Stimulated activated naive B cell treated with anti-CD40 and anti-IgM and Interleukin-4, amounts not matched to agents 10 μg/mL and 1 μg/mL and 100 μg/mL, for 72 hours (primary cell): ENCODE measurements around the gene TUBA3E.
"Not testable (repeated sequence)": the region's sequence is repeated elsewhere in the genome, so short reads cannot be mapped to it uniquely, and the experiment has no call there.

Experiments
- ATAC-seq, 2 donors: fragments of 150-1000 bp; cut with Tn5 transposase; replicated peaks; 2 replicates each; pipeline ENCODE4 v1.10.0; 2021; ENCODE audit warnings: moderate library complexity in 1 of 2
- DNase-seq: peaks from one replicate; pipeline ENCODE4 v3.0.0; 2021
- H3K27ac Mint-ChIP-seq: one replicate; pipeline ENCODE4 v1.8.0; 2022; ENCODE audit warnings: mild to moderate bottlenecking, mixed read lengths
- H3K27me3 Mint-ChIP-seq, 2 donors: one replicate each; pipeline ENCODE4 v1.8.0; 2022; ENCODE audit warnings: mixed read lengths in 2 of 2
- H3K36me3 Mint-ChIP-seq, 2 donors: one replicate each; pipeline ENCODE4 v1.8.0; 2022; ENCODE audit warnings: mixed read lengths in 2 of 2, mild to moderate bottlenecking in 1 of 2
- H3K4me1 Mint-ChIP-seq, 2 donors: one replicate each; pipeline ENCODE4 v1.8.0; 2022; ENCODE audit warnings: mixed read lengths in 2 of 2, mild to moderate bottlenecking in 1 of 2
- H3K4me3 Mint-ChIP-seq, 2 donors: one replicate each; pipeline ENCODE4 v1.8.0; 2022; ENCODE audit warnings: mild to moderate bottlenecking in 2 of 2, mixed read lengths in 2 of 2, moderate library complexity in 1 of 2
- H3K9me3 Mint-ChIP-seq, 2 donors: one replicate each; pipeline ENCODE4 v1.8.0; 2022; ENCODE audit warnings: mixed read lengths in 2 of 2, mild to moderate bottlenecking in 1 of 2

The TUBA3E gene

DNA sequence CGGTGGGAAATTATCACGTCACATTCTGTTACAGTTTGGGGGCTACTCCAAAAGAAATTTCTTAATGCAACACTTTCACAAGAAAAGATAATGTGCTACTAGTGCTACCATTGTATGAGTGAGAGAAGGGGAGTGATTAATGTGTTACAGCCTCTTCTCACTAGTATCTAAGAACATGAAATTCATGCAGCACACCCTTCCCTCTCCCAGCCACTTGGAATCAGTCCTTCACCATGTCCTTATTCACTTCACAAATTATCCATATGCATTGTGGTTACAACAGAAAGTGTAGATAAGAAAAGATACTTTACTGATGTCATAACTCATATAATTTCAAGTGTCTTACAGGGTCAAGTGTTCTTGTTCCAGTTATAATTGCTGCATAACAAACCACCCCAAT, 20.9 kb upstream of the TUBA3E start:
- ATAC-seq, H3K4me1 Mint-ChIP-seq, H3K4me3 Mint-ChIP-seq, H3K36me3 Mint-ChIP-seq, H3K9me3 Mint-ChIP-seq, DNase-seq, H3K27ac Mint-ChIP-seq: not testable (repeated sequence)
- H3K27me3 Mint-ChIP-seq, result peaks cover 18 to 20% of the 10 kb centered on the region in 2 donors

DNA sequence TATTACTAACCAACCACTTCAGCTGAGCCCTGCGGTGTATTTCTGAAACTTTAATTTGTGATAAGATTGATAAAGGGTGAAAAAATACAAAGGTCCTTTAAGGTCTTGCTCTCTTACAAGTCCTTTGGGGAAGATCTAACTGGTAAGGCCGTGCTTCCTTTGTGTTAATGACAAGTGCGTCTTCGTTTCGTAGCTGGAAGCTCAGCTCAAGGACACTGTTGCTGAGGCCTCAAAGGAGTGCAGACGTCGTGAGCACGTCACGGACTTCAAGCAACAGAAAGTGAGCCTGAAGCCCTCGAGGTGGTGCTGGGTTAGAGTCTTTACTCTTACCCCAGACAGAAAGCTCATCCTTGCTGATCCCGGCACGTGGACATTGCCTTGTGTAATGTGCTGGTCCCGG, 8.8 kb upstream of the TUBA3E start:
- not testable (repeated sequence) for H3K36me3 Mint-ChIP-seq, H3K4me1 Mint-ChIP-seq, DNase-seq, ATAC-seq, H3K27me3 Mint-ChIP-seq, H3K27ac Mint-ChIP-seq, H3K4me3 Mint-ChIP-seq, H3K9me3 Mint-ChIP-seq

DNA sequence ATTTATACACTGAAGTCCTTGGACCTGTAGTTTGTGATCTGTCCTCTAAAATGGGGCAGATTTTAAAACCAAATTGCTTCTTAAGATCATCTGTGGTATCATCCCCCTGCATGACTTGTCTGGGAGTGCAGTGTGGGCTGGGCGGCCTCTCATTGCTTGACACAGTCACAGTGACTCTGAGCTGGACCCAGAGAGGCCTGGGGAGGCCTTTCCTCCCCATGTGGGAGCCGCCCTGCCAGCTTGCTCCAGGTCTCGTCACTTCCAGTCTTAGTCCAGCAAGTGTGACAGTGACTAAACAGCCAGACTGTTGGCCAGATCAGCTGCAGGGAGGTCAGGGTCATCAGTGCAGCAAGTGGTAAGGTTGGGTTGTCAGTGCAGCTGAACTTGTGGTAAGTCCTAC, 4.9 kb upstream of the TUBA3E start:
- not testable (repeated sequence) for H3K27me3 Mint-ChIP-seq, H3K4me1 Mint-ChIP-seq, H3K36me3 Mint-ChIP-seq

DNA sequence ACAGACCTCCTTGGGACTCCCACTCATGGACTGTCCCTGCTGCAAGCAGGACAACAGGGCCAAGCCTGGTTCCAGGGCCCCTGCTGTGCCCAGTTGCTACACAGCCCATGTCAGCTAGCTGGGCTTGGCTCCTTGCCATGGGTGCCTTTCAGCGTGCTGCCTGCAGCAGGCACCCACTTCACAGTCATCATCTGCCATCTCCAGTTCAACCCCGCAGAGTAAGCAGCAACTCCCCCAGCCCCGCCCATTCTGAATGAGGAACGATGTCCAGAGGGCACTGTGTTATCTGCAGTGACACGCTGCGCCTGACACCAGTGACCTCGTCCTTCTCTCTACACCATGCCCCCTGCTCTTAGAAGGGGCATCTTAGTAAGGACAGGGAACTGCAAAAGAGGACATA, 4.3 kb upstream of the TUBA3E start:
- not testable (repeated sequence) for H3K36me3 Mint-ChIP-seq, H3K27me3 Mint-ChIP-seq, H3K4me1 Mint-ChIP-seq, H3K27ac Mint-ChIP-seq, ATAC-seq, H3K4me3 Mint-ChIP-seq, DNase-seq, H3K9me3 Mint-ChIP-seq

More for the DNA sequence above, 4.9 kb upstream of the TUBA3E start:
- not testable (repeated sequence) for H3K4me3 Mint-ChIP-seq, H3K9me3 Mint-ChIP-seq, DNase-seq, ATAC-seq, H3K27ac Mint-ChIP-seq

DNA sequence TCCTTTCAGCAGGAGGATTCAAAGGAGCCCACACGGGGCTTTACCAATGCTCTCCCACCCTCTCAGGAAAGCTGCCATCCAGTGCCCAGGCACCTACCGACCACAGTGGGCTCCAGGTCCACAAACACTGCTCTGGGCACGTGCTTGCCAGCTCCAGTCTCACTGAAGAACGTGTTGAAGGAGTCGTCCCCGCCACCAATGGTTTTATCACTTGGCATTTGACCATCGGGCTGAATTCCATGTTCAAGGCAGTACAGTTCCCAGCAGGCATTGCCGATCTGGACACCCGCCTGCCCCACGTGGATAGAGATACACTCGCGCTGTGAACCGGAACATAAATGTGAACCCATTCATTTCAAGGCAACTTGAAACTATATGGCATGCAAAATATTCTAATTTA, 2.2 kb downstream of the TUBA3E start:
- not testable (repeated sequence) for DNase-seq, H3K27me3 Mint-ChIP-seq, H3K4me1 Mint-ChIP-seq, H3K9me3 Mint-ChIP-seq, H3K27ac Mint-ChIP-seq, H3K4me3 Mint-ChIP-seq, ATAC-seq
- H3K36me3 Mint-ChIP-seq, result peaks cover 7 to 12% of the 10 kb centered on the region in 2 donors

DNA sequence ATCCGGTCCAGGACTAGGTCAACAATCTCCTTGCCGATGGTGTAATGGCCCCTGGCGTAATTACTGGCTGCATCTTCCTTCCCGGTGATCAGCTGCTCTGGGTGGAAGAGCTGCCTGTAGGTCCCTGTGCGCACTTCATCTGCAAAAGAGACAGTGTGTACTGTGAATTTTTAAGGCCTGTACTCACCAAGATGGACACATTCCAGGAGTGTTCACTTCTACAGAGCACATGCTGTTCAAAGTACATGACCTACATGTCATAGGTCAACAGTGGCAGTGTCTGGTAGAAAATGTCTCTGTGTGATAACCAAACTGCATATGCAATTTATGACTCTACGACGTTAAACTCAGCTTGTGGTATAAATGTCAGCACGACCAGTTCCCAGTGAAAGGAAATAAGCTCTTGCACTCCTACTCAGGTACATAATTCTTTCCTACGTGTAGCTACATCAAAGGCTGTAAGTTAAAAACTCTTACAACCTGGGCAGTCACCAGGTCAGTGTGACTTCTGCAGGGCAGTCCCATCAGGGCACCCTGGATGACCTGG, 3.1 kb downstream of the TUBA3E start:
- H3K4me1 Mint-ChIP-seq, ATAC-seq, H3K9me3 Mint-ChIP-seq, DNase-seq, H3K27ac Mint-ChIP-seq, H3K27me3 Mint-ChIP-seq, H3K4me3 Mint-ChIP-seq: not testable (repeated sequence)
- H3K36me3 Mint-ChIP-seq, result peaks cover 7 to 14% of the 10 kb centered on the region in 2 donors

DNA sequence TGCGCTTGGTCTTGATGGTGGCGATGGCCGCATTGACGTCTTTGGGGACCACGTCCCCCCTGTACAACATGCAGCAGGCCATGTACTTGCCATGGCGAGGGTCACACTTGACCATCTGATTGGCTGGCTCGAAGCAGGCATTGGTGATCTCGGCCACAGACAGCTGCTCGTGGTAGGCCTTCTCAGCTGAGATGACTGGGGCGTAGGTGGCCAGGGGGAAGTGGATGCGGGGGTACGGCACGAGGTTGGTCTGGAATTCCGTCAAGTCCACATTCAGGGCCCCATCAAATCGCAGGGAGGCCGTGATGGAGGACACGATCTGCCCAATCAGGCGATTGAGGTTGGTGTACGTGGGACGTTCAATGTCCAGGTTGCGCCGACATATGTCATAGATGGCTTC, 4.4 kb downstream of the TUBA3E start:
- peak overlapping the region; percentile 28 for H3K27ac Mint-ChIP-seq

DNA sequence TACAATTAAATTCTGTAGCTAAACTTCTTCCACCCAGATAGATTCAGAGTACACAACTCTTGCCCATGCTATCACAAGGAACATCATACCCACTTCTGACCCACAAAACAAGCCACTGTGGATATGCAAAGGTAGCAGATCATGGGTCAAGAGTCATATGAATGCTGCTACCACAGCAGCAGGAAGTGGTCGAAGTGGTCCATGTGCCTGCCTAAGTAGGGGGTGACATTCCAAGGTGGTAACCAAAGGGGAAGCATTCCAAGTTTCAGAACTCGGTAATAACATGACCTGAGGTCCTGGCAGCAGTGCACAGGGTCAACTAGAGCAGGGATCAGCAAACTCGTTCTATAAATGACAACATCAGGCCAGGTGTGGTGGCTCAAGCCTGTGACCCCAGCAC, 5.8 kb downstream of the TUBA3E start:
- not testable (repeated sequence) for H3K27ac Mint-ChIP-seq, ATAC-seq, H3K4me3 Mint-ChIP-seq, DNase-seq, H3K9me3 Mint-ChIP-seq, H3K27me3 Mint-ChIP-seq, H3K4me1 Mint-ChIP-seq
- H3K36me3 Mint-ChIP-seq, result peaks cover 5 to 20% of the 10 kb centered on the region in 2 donors

More for the DNA sequence above, 4.4 kb downstream of the TUBA3E start:
- H3K4me3 Mint-ChIP-seq, DNase-seq, H3K27me3 Mint-ChIP-seq, H3K4me1 Mint-ChIP-seq, ATAC-seq, H3K9me3 Mint-ChIP-seq: not testable (repeated sequence)
- H3K36me3 Mint-ChIP-seq, result peaks cover 6 to 14% of the 10 kb centered on the region in 2 donors

DNA sequence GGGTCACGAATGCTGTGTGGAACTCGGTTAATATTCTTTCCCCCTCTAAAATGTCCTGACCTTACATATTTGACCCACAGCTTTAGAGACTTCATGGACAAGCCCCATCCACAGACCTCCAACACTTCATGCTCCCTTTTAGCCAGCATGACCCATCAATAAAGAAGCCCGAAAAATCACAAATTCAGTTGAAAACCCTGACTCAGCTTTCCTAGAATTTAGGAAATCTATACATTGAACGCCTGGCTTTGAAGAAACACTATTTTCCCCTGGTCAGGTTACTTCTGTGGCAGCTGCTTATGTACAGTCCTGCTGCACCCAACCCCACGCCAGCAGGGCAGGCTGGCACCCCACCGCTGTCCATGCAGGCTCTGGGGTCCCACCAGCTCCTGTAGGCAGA, 6.9 kb downstream of the TUBA3E start:
- H3K4me3 Mint-ChIP-seq, DNase-seq, H3K4me1 Mint-ChIP-seq, H3K27me3 Mint-ChIP-seq, H3K9me3 Mint-ChIP-seq, ATAC-seq, H3K27ac Mint-ChIP-seq: not testable (repeated sequence)
- peaks cover 7 to 23% of the 10 kb centered on the region in 2 donors for H3K36me3 Mint-ChIP-seq

DNA sequence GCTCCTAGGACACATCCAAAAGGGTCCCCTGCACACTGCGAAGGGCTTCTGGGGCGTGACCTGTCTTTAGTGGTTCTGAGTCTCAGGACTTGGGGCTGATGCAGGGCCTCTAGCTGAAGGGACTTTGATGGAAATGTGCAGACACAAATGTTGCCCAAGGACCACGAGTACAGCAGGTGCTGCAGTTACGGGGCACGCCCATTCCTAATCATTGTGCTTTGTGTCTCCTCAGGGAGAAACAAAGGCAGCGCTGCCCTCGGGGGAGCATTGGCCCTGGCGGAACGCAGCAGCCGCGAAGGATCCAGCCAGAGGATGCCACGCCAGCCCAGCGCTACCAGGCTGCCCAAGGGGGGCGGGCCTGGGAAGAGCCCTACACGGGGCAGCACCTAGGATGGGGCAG, 8.0 kb downstream of the TUBA3E start:
- Mint-ChIP-seq H3K27me3 (no peaks in the 10 kb centered on the region), H3K4me1 (peaks cover 5 to 12% of the 10 kb centered on the region in 2 donors)

DNA sequence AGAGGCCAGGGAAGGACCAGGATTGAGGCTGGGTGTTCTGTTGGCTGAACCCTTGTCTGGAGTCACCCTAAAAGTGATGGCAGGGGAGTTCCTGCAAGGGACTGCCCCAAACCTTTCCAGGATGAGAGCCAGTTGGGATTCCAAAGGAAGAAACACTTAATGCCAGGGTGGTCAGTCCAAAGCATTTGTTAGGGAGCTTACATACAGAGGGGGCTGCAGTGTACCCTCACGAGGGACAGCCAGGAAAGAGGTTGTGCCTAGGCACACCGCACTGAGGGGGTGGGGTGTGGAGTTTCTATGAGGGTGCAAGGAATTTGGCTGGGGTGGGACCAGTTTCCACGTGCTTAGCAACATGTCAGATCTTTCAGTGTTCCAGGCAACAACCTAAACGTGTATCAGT, 9.3 kb downstream of the TUBA3E start:
- not testable (repeated sequence) for H3K9me3 Mint-ChIP-seq, ATAC-seq, DNase-seq, H3K27me3 Mint-ChIP-seq, H3K4me3 Mint-ChIP-seq, H3K27ac Mint-ChIP-seq
- peaks cover 5 to 14% of the 10 kb centered on the region in 2 donors for H3K4me1 Mint-ChIP-seq
- H3K36me3 Mint-ChIP-seq, result peaks cover 13 to 39% of the 10 kb centered on the region in 2 donors

More for the DNA sequence above, 8.0 kb downstream of the TUBA3E start:
- peaks cover 14 to 34% of the 10 kb centered on the region in 2 donors for H3K36me3 Mint-ChIP-seq
- ATAC-seq (no peak), DNase-seq (no peak)
- H3K27ac Mint-ChIP-seq, result no peak overlapping the region
- H3K4me3 Mint-ChIP-seq, result no peak overlapping the region
- no peaks in the 10 kb centered on the region for H3K9me3 Mint-ChIP-seq

DNA sequence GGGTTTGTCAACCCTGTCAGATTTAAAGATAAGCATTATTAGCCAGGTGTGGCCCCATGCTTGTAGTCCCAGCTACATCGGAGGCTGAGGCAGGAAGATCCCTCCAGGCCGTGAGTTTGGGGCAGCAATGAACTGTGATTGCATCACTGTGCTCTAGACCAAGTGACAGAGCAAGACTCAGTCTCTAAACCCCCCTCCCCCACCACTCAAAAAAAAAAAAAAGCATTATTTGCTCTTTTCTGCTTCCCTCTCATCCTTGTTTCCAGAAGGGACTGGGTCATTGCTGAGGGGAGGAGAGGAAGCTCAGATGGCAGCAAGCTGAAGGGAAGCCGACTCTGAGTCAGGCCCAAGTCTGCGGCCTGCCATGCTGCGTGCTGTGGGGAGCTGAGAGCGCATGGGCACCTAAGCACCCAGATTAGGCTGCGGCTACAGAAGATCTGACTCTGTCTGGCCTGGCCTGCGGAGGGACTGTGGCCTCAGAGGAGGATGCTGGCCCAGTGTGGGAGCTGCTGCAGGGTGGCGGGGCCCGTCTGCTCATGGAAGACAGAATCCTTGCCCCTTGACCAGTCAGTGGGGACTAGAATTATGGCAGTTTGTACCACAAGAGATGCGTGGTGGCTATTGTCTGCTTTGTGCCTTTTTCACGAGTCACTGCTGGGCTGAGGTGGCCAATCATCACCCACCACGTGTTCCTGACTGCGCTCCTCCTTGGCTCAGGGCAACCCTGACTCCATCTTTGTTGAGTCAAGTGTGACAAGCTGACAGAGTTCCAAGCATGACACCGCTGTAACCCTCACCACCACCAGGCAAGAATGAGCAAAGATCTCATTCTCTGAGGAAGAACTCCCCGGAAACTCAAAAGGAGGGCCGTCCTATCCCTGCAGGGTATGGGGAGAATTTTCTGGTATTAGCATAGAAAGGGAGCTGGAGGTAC, 10.1 kb downstream of the TUBA3E start:
- not testable (repeated sequence) for H3K27me3 Mint-ChIP-seq, H3K4me3 Mint-ChIP-seq

DNA sequence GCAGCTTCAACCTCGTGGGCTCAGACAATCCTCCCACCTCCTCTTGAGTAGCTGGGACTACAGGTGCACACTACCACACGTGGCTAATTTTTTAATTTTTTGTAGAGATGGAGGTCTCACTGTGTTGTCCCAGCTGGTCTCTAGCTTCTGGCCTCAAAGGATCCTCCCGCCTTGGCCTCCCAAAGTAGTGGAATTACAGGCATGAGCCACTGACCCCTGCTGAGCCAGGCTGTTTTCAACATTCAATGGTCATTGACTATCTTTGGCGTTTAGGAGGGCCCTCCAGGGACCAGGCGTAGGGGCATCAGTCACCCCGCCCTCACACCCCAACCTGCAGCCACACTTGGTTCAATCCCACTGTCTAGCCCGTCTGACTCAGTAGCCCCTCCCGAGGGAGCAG, 11.0 kb downstream of the TUBA3E start:
- Mint-ChIP-seq H3K9me3 (no peaks in the 10 kb centered on the region), H3K36me3 (peaks cover 15 to 37% of the 10 kb centered on the region in 2 donors), H3K27ac (no peak overlapping the region), H3K27me3 (no peaks in the 10 kb centered on the region), H3K4me1 (peaks cover 10 to 25% of the 10 kb centered on the region in 2 donors), H3K4me3 (no peak overlapping the region)
- DNase-seq, result no peak
- ATAC-seq, result no peak

More for the DNA sequence above, 10.1 kb downstream of the TUBA3E start:
- H3K9me3 Mint-ChIP-seq, DNase-seq, ATAC-seq: not testable (repeated sequence)
- H3K27ac Mint-ChIP-seq, result peak overlapping the region; percentile 77
- peaks cover 9 to 22% of the 10 kb centered on the region in 2 donors for H3K4me1 Mint-ChIP-seq
- H3K36me3 Mint-ChIP-seq, result peaks cover 15 to 37% of the 10 kb centered on the region in 2 donors

DNA sequence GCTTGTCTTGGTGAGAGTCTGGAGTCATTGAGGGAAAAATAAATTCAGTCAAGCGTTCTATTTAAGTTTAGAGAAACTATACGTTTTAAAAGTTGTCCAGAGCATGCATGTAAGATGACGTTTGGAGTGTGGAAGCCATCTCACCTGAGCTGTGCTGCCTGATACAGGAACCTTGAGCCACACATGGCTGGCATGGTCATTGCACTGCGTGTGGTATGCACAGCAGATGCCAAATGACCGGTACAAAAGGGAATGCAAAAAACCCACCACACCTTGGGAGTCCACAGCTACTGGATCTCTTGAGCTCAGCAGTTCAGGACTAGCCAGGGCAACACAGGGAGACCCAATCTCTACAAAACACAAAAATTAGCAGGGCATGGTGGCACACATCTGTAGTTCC, 11.8 kb downstream of the TUBA3E start:
- no peak for ATAC-seq
- Mint-ChIP-seq H3K27me3 (no peaks in the 10 kb centered on the region), H3K9me3 (no peaks in the 10 kb centered on the region), H3K36me3 (peaks cover 14 to 33% of the 10 kb centered on the region in 2 donors), H3K4me1 (peaks cover 10 to 25% of the 10 kb centered on the region in 2 donors), H3K27ac (peak overlapping the region; percentile 25), H3K4me3 (no peak overlapping the region)
- no peak for DNase-seq

DNA sequence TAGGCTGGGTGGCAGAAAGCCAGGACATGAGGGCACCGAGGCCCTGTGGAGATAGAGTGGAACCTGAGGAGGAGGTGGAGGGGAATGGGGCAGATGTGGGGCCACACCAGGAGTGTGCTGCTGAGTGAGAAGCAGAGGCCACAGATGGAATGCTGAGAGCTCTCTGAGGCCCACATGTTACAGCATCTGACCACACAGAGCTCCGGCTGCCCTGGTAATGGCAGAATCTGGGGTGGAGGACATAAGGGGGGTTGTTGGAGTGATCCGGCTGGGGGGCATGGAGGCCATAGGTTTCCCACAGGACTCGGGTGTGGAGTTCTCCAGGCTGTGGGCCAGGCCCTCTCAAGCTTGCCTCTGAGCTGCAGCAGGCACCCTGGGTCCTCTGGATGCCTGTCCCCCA, 12.3 kb downstream of the TUBA3E start:
- peak overlapping the region; percentile 72 for H3K27ac Mint-ChIP-seq
- H3K9me3 Mint-ChIP-seq, result no peaks in the 10 kb centered on the region
- no peak overlapping the region for H3K4me3 Mint-ChIP-seq
- H3K4me1 Mint-ChIP-seq, result peaks cover 10 to 25% of the 10 kb centered on the region in 2 donors
- DNase-seq (no peak), ATAC-seq (no peak)
- H3K36me3 Mint-ChIP-seq, result peaks cover 17 to 33% of the 10 kb centered on the region in 2 donors
- no peaks in the 10 kb centered on the region for H3K27me3 Mint-ChIP-seq
